Putamen (tissue), 1 donor: ENCODE measurements around the gene RANBP1.
"Not testable (repeated sequence)": the region's sequence is repeated elsewhere in the genome, so short reads cannot be mapped to it uniquely, and the experiment has no call there.

Experiments used
- DNase-seq: peaks from one replicate; pipeline ENCODE4 v3.0.0-alpha.2; 2016; ENCODE audit warnings: low spot score

Gene RANBP1

GRCh38 chr22:20115691-20116375 is at the start of gene RANBP1:
Gene RANBP1, plus strand, starts transcription at chr22:20116104. Its CDS starts 81 bp downstream, at chr22:20116185.
- no peak for DNase-seq

GRCh38 chr22:20066617-20067383 is 49.1 kb upstream of the RANBP1 start:
- no peak for DNase-seq

DNA sequence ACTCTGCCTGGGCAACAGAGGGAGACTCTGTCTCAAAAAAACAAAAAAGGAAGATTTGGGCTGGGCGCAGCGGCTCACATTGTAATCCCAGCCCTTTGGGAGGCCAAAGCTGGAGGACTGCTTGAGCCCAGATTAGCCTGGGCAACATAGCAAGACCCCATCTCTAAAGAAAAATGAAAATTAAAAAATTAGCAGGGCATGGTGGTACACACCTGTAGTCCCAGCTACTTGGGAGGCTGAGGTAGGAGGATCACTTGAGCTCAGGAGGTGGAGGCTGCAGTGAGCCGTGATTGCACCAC is 48.6 kb upstream of the RANBP1 start:
- DNase-seq: not testable (repeated sequence)

- no peak for DNase-seq
These were observed 47.3 kb upstream of the RANBP1 start for GRCh38 chr22:20068640-20069039.

GRCh38 chr22:20069331-20070042 is 46.4 kb upstream of the RANBP1 start:
- DNase-seq: no peak

- no peak for DNase-seq
These were observed 44.4 kb upstream of the RANBP1 start for GRCh38 chr22:20071524-20071972.

- no peak for DNase-seq
These were observed 39.2 kb upstream of the RANBP1 start for GRCh38 chr22:20076627-20077172.

- DNase-seq: peak; percentile 96
These were observed 36.0 kb upstream of the RANBP1 start, which contains the start of gene DGCR8 for GRCh38 chr22:20079745-20080444. Gene DGCR8, plus strand, starts transcription at chr22:20080241. Its CDS starts 5,723 bp downstream, at chr22:20085964.

GRCh38 chr22:20080445-20080775 is 35.5 kb upstream of the RANBP1 start:
- DNase-seq: peak; percentile 49

GRCh38 chr22:20080776-20081654 is 34.9 kb upstream of the RANBP1 start:
- DNase-seq: peak; percentile 17

DNA sequence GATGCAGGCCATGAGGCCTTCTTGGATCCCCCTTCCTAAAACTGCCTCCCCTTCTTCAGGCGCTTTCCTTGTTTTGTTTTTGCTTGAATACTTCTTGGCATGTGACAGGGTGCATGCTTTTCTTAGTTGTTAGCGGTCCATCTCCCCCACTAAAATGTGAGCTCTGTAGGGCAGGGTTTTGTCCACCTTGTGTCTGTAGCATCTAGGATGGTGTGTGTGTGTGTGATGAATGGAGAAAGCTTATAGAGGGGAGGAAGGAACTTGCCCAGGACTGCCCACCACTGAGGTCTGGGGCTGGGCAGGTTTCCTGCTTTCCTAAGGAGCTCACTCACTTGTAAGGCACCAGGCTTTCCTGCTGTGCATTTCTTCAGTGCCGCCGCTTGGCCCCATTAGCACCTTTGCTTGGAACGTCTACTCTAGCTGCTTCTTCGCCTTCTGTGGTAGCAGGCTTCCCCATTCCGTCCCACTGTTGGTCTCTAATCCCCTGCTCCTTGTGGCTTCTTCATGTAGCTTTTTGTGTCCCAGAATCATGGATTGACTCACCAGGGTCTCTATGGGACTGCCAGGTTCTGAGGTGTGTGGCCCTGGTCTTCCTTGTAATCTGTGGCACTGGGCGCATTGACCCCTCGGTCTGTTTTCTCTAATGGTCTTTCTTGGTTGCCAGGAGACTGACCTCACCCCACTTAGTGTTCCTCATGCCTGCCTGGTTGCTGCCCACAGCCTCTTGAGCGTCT is 32.6 kb upstream of the RANBP1 start:
- no peak for DNase-seq

- DNase-seq: no peak
These were observed 31.9 kb upstream of the RANBP1 start for GRCh38 chr22:20083891-20084546.

DNA sequence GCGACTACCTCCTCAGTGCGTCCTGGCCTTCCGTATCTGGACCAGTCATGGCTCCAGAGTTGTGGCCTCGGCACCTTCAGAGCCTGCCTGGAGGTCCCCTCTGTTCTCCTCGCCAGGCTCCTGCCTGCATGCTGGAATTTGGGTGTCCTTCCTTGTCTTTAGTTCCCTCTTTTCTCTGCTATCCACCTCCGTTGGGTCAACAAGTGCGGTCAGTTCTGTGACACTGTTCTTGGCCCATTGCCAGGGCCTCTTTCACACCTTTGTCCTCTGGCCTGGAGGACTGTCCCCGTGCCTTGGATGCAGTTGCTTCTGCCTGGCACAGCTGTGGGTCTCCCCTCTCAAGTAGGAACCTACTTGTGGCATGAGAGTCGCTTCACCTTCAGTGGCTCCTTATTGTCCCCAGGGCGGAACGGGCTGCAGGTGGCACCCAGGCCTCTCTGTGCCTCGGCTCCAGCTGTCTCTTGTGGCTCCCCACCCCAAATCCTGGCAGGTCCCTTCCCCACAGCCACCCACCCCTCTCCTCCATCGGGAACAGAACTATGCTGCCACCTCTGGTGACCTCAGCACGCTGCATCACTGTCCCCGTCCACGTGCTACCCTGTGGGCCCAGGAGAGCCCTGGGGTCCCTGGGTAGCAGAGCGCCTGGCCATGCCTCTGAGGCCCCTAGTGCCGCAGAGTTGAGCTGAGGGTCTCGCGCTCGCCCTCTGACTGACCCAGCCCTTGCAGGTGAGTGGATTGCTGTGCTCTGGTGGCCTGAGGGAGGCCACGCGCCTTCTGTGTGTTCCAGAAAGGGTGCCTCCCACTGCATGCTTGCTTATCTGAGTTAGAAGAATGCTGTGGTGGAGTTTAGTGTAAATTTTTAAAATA is 31.1 kb upstream of the RANBP1 start:
- no peak for DNase-seq

GRCh38 chr22:20085651-20086050 is 30.3 kb upstream of the RANBP1 start:
- no peak for DNase-seq

GRCh38 chr22:20086101-20086599 is 29.8 kb upstream of the RANBP1 start:
- no peak for DNase-seq

GRCh38 chr22:20086763-20087162 is 29.1 kb upstream of the RANBP1 start:
- DNase-seq: no peak

DNA sequence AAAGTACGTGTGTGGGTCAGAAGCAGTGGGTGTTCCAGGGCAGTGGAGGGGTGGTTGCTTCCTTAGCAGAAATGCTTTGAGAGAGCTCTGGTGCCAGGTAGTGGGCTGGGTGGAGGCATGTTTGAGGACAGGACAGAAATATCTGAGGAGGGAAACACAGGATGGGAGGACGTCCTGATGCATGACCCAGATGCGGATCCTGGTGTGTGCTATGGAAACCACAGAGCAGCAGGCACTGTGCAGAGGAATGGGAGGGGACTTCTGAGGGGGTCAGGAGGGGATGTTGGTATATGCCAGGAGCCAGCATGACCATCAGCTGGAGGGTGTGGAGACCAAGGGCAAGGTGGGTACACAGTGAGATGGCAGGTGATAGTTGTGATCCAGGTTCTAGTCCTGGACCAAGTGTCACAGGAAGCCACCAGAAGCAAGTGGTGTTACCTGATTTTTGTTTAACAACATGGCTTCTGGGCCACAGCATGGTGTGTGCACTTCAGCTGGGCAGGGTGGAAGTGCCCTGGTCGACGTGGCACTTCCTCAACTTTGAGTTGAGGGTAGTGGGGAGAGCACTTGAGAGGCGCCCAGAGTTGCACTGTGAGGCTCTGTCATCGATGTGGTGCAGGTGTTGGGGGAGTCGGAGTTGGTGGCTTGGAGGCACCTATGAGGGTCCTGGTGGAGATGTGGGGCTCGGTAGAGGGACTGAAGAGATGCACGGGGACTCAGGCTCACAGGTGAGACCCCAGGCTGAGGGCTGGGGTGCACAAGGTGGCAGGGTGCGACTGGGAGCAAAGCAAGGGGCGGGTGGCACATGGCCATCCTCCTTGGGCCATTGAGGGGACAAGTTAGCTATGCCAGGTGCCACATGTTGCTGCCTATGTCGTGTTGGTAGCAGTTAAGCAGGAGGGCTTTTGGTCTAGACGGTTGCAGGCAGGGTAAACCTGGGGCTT is 28.3 kb upstream of the RANBP1 start:
- DNase-seq: no peak
